ENCODE data around the gene CTBP1. TPM values are rescaled to one million over a fixed set of nuclear protein-coding genes. Genes with fewer than 3 reads are reported as not detected.
"Not testable (repeated sequence)": the region's sequence is repeated elsewhere in the genome, so short reads cannot be mapped to it uniquely, and the experiment has no call there.

CTBP1 gene
- total RNA-seq, 1 experiment from 2014 or later: 210 TPM

DNA sequence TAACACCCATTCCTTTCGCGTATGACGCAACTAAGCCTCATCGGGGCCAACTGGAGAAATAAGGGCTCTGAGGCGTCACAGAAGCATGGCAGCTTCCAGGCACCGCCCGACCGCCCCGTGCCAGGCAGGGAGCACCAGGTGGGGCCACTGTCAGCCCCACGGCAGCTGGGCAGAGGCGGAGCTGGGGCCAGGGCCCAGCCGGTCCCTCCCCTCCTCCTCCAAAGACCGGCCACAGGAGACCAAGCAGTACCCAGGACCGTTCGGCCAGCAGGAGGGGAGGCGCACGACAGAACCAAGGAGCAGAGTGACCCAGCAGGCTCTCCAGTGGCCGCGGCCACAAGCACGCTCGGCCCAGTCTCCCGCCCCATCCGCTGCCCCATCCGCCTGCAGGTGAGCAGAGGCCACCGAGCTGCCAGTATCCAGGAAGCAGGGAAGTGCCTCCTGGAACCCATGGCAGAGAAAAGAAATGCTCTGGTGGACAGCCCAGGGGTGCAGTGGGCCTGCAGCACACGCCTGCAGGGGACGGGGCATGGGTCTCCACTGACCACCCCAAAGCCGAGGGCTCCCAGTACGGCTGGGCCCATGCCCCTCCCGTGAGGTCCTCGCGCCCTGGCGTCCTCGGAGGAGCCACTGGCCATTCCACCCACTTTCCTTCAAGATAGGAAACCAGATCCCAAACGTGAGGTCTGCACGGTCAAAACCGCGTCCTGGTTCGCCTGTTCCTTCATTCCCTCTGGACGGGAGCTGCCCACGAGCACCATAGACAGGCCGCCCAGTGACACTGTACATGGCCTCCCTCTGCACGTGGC is 9.6 kb downstream of the CTBP1 start:
- no peak for DNase-seq (ENCODE audit: low read depth)

DNA sequence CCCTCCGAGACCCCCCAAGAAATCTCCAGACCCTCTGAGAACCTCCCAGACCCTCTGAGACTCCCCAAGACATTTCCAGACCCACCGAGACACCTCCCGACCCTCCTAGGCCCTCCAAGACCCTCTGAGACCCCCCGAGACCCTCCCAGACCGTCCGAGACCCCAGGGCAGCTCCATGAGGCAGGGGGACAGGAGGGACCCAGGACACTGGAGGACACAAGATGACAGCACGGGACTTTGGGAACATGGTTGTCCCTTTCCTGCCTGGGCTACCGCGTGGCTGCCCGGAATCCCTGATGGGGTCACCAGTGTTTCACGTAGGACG is 10.3 kb downstream of the CTBP1 start:
- DNase-seq (ENCODE audit: low read depth): no peak

DNA sequence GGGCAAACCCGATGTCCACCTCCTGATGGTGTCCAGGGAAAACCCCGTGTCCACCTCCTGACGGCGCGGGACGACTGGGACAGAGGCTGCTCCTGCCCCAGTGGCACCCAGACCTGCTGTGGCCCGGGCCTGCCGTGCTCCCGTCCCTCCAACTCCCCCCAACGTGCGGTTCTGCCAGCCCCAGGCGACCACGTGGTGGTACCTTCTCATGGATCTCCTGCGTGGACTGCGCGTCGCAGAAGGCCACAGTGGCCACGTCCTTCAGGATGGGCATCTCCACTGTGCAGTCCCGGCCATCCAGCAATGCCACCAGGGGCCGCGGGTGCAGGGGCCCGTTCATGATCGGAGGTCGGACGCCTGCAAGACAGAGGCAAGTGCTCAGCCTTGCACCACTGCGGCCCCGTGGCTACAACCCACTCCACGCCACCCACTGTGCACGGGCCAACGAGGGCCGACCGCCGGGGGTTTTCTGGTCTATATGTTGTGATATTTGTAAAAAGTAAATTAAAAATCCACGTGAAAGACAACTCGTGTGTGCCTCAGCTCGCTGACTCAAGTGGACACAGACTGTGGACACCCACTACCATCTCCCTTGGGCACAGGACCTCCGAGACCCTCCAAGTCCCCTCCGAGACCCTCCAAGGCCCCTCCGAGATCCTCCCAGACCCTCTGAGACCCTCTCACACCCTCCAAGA is 10.8 kb downstream of the CTBP1 start:
- DNase-seq (ENCODE audit: low read depth): no peak

DNA sequence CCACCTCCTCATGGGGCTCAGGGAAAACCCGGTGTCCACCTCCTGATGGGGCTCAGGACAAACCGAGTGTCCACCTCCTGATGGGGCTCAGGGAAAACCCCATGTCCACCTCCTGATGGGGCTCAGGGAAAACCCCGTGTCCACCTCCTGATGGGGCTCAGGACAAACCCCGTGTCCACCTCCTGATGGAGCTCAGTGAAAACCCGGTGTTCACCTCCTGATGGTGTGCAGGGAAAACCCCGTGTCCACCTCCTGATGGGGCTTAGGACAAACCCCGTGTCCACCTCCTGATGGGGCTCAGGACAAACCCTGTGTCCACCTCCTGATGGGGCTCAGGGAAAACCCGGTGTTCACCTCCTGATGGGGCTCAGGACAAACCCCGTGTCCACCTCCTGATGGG is 11.7 kb downstream of the CTBP1 start:
- not testable (repeated sequence) for DNase-seq (ENCODE audit: low read depth)

DNA sequence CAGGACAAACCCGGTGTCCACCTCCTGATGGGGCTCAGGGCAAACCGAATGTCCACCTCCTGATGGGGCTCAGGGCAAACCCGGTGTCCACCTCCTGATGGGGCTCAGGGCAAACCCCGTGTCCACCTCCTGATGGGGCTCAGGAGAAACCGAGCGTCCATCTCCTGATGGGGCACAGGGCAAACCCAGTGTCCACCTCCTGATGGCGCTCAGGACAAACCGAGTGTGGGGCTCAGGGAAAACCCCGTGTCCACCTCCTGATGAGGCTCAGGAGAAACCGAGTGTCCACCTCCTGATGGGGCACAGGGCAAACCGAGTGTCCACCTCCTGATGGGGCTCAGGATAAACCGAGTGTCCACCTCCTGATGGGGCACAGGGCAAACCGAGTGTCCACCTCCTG is 12.1 kb downstream of the CTBP1 start:
- DNase-seq (ENCODE audit: low read depth): not testable (repeated sequence)

DNA sequence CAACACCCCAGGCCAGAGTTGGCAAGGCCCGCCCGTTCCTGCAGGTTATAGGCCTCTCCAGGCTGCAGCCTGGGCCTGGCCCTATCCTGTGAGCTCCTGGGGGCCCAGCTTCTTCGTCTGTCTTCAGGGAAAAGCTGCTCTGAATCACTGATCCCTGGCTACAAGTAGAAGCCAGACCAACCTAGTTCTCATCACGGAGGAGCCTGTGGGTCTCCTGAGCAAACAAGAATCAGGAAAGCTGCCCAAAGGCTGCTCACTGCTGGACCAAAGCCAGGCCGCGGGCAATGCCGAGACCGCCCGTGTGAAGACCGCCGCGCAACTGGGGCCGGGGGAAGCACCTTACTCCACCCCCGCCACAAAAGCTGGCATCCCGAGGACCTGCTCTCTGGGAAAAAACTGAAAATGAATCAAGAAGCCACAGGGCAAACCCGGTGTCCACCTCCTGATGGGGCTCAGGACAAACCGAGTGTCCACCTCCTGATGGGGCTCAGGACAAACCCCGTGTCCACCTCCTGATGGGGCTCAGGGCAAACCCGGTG is 12.8 kb downstream of the CTBP1 start:
- DNase-seq (ENCODE audit: low read depth): no peak

DNA sequence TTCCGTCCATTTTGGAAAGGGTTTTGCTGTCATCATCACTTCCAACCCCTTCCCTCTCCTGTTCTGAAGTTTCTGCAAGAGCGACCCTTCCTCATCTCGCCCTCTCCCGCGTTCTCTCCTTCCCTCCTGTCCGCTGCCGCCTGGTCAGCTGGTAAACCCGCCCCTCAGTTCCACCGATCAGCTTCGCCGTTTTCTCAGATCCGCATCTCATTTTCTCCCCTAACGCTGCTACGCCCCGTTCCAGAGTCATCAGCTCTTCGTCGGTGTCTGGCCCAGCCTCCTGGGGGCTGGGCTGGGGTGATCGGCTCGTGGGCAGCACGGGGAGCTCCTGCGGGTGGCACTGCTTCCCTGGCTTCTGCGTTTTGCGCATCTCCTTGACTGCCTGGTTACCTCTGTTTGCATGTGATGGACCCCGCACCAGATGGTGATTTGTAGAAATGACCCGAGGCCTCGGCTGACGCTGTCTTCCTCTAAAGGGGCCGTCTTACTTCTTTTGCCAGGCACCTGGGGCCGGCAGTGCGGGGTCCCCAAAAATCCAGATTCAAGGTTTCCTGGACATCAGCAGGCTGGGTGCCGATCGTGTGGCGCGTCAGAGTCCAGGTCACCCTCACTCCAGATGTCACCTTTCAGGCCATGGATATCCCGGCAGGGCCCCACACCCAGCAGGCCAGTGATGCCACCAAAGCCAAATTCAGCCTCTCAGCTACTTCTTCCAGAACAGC is 13.4 kb downstream of the CTBP1 start:
- no peak for DNase-seq (ENCODE audit: low read depth)

DNA sequence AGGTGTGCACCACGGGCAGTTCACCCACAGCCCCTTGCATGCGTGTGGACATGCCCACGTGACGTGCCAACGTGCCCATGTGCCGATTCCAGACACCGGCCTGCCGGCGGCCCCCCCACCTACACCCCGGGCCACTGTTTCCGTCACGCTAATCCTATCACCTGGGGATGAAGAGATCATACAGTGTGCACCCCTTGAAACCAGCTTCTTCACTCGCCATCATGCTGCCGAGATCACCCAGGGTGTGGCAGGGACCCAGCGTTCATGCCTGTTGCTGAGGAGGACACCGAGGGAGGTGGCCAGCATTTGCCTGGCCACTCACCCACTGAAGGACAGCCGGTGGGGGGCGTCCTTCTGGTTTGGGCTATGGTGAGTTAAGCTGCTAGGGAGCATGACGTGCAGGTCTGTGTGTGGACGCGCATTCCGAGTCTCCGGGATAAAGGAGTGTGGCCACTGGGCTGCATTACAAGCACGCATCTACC is 14.1 kb downstream of the CTBP1 start:
- no peak for DNase-seq (ENCODE audit: low read depth)

DNA sequence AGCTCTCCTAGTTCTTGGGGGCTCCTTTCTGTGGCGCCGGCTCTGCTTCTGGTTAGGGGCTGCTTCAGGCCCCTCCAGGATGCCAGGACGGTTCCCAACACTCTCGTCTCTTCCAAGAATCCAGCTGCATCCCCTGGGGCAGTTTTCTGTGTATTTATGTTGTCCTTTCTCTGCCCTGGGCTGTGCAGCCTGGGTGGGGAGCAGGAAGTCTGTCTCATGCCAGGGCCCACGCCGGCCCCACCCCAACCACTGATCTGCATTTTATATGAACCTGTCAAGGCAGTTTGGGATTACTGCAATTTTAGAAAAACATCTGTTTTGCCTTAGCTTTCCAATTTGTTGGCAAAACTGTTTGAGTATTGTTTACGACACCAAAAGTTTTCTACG is 14.6 kb downstream of the CTBP1 start:
- no peak for DNase-seq (ENCODE audit: low read depth)

DNA sequence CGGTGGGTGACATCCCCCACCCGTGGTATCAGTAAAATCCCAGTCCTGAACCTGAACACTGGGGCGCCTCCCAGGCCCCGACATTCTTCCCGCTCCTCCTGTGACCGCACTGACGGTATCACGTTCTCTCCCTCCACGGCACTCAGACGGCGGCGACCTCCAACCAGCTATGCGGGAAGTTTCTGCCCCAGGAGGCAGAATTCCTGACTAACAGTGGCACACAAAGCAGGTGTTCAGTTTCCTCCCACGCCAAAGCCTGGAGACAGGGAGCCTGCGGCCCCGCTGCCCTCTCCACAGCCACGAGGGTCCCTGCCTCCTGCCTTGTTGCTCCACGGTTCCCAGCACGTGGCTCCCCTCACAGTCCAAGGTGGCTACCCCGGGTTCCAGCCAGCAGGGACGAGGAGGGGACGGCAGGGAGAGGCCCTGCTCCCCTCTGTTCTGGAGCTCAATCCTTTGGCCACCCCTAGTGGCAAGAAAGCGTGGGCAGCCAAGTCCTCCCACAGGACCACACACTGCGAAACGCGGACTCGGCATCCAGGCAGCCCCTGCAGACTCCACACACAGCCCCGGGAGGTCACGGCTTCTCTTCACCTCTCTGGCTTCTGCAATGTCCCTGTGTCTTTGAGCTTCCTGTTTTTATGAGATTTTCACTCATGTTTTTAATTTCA is 15.2 kb downstream of the CTBP1 start:
- DNase-seq (ENCODE audit: low read depth): no peak

DNA sequence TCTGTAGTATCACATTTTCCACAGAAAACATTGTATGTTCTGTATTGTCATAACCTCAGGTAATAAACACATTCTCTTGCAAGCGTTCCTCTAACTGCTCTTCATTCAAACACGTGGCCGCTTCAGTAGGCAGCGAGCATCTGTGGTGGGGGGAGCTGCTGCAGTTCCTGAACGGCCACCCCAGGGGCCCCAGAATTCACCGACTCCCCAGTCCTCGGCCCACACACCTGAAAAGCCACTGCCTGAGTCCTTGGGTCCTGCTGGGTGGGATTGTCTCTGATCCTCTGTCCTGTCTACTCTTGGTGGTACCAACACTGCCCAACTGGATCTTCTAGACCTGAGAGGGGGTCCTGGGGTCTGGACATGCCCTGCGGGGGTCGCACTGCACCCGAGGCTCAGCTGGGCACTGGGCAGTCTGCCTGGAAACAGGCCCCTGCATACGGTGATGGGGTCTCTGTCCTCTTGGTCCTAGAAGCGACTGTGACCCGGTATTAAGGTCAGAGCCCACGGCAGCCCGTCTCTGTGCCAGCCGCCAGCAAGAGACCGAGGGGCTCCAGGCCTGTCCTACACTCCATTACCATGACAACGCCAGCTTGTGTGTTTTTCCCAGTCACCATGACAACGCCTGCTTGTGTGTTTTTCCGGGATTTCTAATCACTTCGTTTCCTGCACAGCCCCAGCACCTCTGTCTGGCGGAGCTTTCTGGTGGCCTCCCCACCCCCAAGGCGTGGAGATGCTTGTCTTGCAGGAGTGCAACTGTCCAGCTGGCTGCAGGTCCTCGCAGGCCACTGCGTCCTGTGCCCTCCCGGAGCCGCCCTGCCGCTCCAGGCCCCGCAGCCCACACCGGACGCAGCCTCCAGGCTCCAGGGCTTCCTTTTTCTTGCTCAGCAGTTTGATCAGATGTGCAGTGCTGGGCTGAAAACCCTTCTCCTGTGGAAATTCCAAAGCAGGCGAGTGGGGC is 16.0 kb downstream of the CTBP1 start:
- DNase-seq (ENCODE audit: low read depth): no peak

DNA sequence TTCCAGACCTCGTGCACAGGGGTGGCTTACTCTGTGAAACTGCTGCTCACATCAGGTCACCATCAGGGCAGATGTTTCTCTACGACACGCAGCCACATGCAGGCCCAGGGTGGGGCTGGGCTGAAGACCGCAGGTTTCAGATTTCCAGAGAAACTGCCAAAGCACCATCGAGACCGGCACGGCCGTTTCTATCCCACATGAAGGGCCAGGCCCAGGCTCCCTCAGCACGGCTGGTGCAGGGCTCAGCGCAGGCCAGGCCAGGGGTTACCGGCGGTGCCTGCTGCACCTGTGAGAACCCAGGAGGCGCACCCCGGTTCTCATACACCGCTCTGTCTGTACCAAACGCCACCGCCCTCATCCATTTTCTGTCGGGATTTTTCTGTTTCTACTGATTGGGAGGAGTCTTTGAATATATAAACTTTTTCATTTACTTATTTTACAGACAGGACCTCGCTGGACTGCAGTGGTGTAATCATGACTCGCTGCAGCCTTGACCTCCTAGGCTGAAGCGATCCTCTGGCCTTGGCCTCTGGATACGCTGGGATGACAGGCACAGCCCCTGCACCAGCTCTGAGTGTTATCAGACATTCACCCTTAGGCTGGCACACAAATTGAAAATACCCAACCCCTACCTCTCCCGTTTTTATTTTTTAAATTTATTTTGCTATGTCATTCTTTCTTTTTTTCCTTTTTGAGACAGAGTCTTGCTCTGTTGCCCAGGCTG is 17.1 kb downstream of the CTBP1 start:
- no peak for DNase-seq (ENCODE audit: low read depth)

DNA sequence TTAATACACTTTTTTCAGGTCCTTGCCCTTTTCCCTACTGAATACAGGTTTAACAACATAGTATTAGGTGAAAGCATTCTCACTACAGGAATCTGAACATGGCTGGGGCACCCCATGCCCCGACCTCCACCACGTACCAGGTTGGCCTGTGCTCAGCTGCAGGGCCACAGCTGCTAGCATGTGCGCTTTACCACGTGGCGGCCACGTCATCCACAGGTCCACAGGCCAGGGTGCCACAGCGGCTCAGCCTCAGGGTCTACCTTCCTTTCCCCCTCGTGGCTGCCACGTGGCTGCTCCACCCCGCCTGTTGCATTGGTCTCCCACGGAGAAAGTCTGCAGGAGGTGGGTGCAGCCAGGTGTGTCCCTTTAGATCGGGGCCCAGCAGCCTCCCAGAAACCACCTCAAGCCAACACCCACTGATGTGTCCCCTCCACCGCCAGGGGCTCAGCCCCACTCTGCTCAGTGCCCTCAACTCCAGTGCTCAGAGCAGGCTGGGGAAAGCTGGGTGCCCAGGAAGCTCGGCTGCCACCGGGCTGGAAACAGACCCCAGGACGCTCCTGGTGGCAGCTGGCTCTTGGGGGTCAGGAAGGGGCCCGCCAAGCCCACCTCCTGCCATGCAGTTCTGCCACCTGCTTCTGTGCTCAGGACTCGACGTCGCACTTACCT is 17.8 kb downstream of the CTBP1 start:
- no peak for DNase-seq (ENCODE audit: low read depth)

DNA sequence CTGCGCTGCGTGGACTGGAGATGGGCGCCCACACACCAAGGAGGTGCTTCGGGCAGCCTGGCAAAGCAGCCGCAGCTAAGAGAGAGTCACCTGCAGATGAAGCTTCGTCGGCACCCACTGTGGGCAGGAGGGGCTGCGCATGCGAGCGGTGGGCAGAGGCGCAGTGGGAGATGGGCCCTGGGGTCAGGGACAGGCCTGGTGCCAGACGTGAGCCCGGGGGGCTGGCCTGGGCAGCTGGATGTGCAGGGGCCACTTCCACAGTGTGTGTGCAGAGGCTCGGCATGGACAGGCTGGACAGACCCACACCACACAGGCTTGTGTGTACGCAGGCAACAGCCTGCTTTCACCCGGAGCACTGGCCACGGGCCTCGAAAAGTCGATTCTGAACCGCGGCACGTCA is 18.6 kb downstream of the CTBP1 start:
- DNase-seq (ENCODE audit: low read depth): no peak

DNA sequence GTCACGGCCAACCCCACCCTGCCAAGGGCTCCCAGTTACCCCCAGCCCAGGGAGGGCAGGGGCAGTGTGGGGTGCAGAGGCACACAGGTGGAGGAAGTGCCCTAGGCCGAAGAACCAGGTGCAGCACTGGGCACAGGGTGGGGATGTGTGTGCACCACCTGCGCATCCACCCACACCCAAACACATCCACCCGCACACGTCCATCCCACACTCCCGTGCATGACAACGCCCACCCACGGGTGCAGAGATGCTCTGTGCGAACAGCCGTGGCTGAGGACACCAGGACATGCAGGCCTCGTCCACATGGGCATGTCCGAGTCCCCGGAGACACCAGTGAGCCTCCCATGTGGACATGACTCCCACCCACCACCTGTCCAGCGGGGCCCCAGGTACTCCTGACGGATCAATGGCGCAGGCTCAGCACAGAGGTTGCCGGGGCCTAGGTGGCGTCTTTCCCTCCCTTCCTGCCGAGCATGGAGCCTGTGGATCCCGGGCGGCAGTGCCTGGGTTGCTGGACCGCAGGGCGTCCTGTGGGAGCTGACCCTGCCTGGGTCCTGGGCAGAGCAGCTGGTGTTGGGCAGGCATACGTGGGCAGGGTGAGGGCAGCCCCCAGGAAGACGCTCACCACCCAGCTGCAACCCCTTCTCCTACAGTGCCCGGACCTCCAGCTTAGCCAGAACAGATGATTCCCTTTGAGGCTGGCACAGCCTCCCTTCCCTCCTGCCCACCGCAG is 19.6 kb downstream of the CTBP1 start:
- no peak for DNase-seq (ENCODE audit: low read depth)

DNA sequence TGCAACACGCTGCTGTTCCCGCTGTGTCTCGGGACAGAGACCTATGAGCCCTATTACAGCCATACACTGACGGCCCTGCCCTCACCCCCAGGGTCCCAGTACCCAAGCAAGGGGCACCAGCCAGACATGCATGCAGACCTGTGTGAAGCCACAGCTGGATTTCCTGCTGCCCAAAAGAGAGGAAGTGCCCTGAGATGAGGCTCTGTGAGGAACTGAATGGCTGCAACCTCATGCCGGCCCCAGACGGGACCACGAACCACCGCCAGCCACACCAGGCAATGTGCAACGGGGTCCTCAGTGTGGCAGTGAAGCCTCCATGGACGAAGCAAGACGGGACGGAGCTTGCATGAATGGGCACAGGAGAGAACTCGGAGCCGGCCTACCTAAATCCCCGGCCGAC is 21.1 kb downstream of the CTBP1 start:
- no peak for DNase-seq (ENCODE audit: low read depth)

DNA sequence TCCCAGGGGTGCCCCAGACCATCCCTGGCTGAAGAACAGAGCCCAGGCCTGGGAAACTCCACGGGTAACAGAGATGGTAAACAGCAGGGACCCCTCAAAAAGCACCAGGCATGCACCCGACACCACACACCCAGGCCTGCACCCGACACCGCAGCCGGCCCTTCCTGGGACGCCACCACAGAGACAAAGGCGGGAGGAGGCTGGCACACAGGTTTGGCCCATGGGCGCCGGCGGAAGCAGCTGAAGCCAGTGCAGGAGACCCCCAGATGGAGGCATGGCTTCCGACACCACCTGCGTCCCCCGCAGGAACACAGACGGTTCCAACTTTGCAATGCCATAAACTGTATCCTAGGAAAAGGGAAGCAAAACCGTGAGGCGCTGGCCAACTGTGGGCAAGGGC is 22.3 kb downstream of the CTBP1 start:
- no peak for DNase-seq (ENCODE audit: low read depth)

DNA sequence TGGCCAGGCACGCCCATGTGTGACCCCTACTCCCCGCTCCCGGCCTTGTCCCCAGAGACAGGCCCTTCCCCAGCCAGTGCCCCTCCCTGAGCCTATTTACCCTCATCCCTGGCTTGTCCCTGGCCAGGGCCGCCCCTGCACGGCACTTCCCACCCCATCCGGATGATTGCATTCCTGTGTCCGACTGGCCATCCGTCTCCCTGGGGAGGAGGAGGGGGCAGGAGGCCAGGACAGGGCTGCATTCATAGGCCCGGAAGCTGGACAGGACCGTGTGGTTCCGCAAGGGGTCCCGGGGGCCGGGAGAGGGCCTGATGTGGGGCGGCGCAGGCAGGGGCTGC is 22.8 kb downstream of the CTBP1 start:
- DNase-seq (ENCODE audit: low read depth): no peak
